AG04449 (cell line): ENCODE measurements around the gene HAUS2.
"Not testable (repeated sequence)": the region's sequence is repeated elsewhere in the genome, so short reads cannot be mapped to it uniquely, and the experiment has no call there.

Experiments used
- CTCF ChIA-PET: fragments of 350-600 bp; formaldehyde crosslinking; extraction: SDS; loops from one replicate; lab custom pipeline; 2021; ENCODE audit warnings: antibody characterized with exemption; lab: Yijun Ruan, JAX
- POLR2A ChIA-PET: fragments of 400-600, 350-600 bp; formaldehyde crosslinking; extraction: SDS; loops from one replicate; lab custom pipeline; 2020; ENCODE audit warnings: antibody characterized with exemption, inconsistent platforms; lab: Yijun Ruan, JAX
- DNase-seq: peaks from one replicate; pipeline ENCODE4 v3.0.0-alpha.2; 2010; ENCODE audit warnings: low read depth, low spot score
- H3K4me3 ChIP-seq: 2 replicates; pipeline ENCODE4 v1.5.1; 2011; ENCODE audit warnings: low read depth, mild to moderate bottlenecking, control low read depth, low read length
- TF ChIP-seq, protein P1 (sequence below): IDR thresholded peaks from one replicate; pipeline ENCODE4 v1.5.1; 2011; ENCODE audit warnings: mild to moderate bottlenecking, moderate library complexity, low read length, control low read depth, inconsistent platforms; ENCODE audit not compliant: insufficient read depth; ENCODE audit errors: missing control alignments

The HAUS2 gene

GRCh38 chr15:42591238-42591934 lies 42.7 kb downstream of the HAUS2 start:
- H3K4me3 ChIP-seq, result no peak overlapping the region
- ChIA-PET POLR2A (no interaction called here), CTCF (interaction anchor here (0.5 to 1.8 kb wide), 6 partner anchors 8 to 335 kb away, joined by 3 to 7 read pairs (median 3); partner anchors contain the start of gene STARD9)
- TF ChIP-seq, protein P1, sequence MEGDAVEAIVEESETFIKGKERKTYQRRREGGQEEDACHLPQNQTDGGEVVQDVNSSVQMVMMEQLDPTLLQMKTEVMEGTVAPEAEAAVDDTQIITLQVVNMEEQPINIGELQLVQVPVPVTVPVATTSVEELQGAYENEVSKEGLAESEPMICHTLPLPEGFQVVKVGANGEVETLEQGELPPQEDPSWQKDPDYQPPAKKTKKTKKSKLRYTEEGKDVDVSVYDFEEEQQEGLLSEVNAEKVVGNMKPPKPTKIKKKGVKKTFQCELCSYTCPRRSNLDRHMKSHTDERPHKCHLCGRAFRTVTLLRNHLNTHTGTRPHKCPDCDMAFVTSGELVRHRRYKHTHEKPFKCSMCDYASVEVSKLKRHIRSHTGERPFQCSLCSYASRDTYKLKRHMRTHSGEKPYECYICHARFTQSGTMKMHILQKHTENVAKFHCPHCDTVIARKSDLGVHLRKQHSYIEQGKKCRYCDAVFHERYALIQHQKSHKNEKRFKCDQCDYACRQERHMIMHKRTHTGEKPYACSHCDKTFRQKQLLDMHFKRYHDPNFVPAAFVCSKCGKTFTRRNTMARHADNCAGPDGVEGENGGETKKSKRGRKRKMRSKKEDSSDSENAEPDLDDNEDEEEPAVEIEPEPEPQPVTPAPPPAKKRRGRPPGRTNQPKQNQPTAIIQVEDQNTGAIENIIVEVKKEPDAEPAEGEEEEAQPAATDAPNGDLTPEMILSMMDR, result peak; percentile 18
- no peak for DNase-seq

GRCh38 chr15:42592716-42593115 lies 44.1 kb downstream of the HAUS2 start:
- TF ChIP-seq, protein P1, result no peak
- POLR2A ChIA-PET, result no interaction called here
- DNase-seq, result no peak
- no peak overlapping the region for H3K4me3 ChIP-seq
- CTCF ChIA-PET, result interaction anchor here (0.7 to 1.6 kb wide), 6 partner anchors 9 to 333 kb away, joined by 3 to 5 read pairs (median 3); partner anchors contain the start of gene STARD9

GRCh38 chr15:42593143-42593542 lies 44.5 kb downstream of the HAUS2 start:
- no peak for DNase-seq
- CTCF ChIA-PET, result interaction anchor here (0.9 to 1.6 kb wide), 4 partner anchors 9 to 333 kb away, joined by 3 to 5 read pairs (median 4); partner anchors contain the start of gene STARD9
- TF ChIP-seq, protein P1, result no peak
- no peak overlapping the region for H3K4me3 ChIP-seq
- POLR2A ChIA-PET, result no interaction called here

DNA sequence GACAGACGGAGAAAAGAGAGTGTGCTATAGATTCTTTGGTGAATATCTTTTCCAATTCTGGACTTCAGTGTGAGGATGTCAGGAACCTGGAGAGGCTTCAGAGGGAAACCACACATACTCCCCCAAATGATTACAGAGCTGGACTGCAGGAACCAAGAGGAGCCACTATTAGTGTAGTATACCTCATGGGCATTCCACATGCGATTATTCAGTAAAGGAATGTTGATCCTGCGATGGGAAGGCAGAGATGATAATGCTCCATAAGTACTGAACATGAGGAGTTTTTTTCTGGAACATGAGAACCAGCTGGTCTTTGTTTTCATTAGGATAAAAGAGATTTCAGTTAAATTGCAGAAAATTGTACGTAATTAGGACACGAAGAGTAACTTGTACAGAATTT lies 45.5 kb downstream of the HAUS2 start:
- ChIA-PET CTCF (interaction anchor here (0.7 to 1.9 kb wide), 2 partner anchors 11 to 57 kb away, joined by 3 to 5 read pairs; no protein-coding TSS in a partner anchor), POLR2A (no interaction called here)
- no peak for DNase-seq
- no peak overlapping the region for H3K4me3 ChIP-seq
- TF ChIP-seq, protein P1, result no peak

DNA sequence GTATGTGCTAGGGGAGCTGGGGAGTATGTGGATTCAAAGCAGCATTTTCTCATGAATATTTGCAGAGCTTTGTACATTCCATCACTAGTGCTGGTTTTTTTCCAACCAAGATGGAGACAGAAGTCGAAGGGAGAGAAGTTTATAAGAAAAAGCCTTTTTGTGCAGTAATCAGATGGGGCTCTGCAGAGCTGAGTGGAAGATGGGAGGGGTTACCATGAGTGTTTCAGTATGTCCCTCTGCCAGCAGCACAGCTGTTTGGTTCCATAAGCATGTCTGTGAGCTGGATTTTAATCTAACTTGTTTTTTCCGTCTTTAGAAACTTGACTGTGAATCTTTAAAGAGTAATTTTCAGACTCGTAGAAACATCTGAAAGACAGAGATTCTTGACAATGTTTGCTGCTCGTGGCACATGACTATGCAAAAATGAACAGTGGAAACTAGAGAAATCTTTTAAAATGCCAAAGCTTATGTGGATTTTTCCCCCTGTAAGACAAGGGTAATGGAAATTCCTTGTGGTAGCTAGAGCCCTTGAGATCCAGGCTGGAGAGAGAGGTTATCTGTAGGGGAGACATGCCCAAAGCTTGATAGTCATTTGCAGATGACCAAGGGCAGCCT lies 47.1 kb downstream of the HAUS2 start:
- ChIA-PET POLR2A (no interaction called here), CTCF (interaction anchor here (1.9 kb wide), 1 partner anchor 12 kb away, joined by 5 read pairs; no protein-coding TSS in a partner anchor)
- DNase-seq, result no peak
- H3K4me3 ChIP-seq, result no peak overlapping the region
- TF ChIP-seq, protein P1, result no peak

- CTCF ChIA-PET, DNase-seq, H3K4me3 ChIP-seq, POLR2A ChIA-PET: not testable (repeated sequence)
Observed at GRCh38 chr15:42601316-42601715, 52.7 kb downstream of the HAUS2 start.
